Stimulated activated CD8-positive, alpha-beta memory T cell treated with anti-CD3 and anti-CD28 coated beads, Interleukin-2, amount 100 ng/mL, for 48 hours (primary cell): ENCODE measurements around the gene STK39.

Experiments used
- DNase-seq, 2 donors: peaks; one replicate each; pipeline ENCODE4 v3.0.0-alpha.2; 2020; ENCODE audit warnings: low read depth in 2 of 2

The STK39 gene

DNA sequence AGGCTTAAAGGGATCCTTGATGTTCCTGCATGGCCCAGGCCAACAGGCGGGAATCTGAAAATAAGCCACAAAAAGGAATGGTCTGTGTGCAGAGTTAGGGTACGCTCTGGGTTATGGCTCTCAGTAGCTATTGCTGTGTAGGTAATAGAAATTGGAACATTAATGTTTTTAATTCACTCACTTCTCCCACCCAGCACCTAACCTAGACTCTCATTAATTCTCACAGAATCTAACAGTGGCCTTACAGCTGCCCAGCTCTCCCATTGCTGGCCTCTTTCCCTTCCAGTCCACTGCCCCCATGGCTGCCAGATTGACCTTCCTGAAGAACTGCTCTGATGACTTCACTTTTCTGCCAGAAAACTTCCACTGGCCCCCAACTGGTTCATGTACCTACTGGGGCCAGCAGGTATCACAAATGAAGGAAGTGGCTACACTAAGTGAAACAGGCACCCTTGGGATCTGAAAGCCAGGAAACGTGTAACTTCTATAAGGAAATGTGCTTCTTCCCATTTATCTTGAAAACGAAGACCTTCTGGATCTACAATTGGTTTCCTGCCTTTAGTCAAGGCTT lies 315.2 kb downstream of the STK39 start:
- DNase-seq, result no peak

DNA sequence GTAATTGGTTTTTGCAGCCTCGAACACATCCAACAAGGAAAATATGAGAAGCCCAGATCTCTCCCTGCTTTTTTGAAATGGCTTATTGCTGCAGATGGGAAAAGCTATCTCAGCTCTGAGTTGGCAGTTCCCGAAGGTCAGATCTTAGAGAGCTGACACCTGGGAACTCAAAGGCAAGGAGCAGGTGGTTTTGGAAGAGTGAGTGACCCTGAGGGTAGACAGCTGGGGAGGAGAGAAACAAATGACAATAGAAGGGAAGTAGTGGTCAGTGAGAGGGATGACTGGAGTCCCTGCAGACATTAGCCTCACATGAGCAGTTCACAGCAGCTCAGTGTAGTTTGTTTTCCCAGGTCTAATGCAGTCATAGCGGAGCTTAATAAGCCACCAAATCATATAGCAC lies 317.9 kb downstream of the STK39 start:
- DNase-seq, result no peak

DNA sequence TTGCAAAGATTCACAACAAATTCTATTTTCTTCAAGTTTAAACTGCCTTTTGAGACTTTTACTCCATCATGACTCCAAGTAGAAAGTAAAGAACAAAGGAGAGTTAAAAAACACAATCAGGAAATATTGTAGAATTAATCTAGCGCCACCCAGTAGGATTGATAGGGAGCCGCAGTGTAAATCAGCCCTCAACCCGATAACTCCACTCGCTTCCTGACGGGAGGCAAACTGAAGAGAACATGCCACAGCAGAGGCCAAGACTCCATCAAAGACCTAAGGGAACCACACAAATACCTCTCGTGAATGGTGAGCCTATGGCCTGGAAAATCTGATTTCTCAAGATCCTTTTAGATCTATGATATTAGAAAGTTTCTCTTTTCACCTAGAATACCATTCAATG lies 319.0 kb downstream of the STK39 start:
- DNase-seq, result no peak

DNA sequence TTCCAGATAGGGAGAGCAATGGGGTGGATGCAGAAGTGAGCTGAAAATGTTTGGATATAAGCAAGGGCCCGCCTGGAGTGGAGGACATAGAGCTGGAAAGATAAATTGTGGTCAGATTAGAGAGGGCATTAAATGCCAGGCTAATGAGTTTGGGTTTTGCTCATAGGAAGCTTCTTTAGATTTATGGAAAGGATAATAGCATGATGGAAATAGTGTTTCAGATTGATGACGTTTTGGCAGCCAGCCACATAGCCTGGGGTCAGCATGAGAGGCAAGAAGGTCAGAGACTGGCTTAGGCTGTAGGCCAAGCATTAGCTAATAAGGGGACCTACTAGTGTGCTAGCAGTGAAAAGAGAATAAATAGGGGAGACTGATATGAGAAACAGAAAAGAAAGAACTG lies 321.6 kb downstream of the STK39 start:
- no peak for DNase-seq

DNA sequence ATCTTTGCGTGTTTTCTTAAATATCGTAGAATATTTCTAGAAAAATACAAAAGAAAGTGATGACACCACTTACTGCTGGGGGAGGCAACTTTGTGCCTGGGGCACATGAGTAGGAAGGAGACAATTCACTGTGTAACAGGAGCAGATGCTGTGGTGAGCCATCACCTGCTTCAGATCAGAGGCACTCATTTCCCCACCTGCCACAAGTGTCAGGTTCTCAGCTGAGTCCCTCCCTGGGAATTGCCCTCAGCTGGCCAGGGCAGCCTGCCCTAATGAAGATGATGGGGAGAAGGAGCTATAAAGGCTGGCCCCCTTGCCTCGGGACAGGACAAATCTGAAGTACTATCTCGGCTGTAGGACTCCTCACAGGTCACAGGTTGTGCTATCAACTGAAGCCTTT lies 322.8 kb downstream of the STK39 start:
- DNase-seq, result no peak

DNA sequence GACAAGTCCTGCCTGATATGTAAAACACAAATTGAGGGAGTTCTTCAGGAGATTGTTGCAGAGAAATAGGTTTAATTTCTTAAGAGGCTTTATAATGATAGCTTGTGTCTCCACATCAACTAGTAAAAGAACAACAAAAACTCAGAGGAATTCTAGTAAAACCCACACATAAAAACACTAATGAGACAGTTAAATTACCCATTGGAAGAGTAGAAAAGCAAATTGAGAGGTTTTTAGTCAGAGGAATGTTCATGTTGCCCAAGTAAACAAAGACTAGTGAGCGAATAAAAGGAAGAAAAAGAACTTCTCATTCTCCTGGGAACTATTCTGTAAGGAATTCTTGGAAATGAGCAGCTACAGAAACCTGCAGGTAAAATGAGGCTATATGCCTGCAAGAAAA lies 330.6 kb downstream of the STK39 start:
- DNase-seq, result no peak

DNA sequence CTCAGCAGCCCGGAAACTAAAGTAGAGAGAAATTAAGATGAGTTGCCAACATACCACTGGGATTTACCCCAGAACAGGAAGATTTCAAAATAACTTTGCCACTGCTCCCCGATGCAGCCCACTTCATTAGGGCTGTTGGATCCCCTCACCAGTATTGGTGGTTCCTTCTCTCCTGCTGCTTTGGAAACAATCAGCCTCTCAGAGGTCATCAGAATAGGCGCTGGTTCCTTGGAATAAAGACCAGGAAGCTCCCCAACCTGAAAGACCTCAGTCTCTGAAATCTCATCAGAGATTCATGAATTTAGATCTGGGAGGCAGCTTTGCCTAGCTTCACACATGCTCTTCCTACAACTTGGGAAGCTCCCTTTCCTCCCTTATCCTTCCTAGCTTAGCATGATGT lies 332.4 kb downstream of the STK39 start:
- DNase-seq, result no peak

DNA sequence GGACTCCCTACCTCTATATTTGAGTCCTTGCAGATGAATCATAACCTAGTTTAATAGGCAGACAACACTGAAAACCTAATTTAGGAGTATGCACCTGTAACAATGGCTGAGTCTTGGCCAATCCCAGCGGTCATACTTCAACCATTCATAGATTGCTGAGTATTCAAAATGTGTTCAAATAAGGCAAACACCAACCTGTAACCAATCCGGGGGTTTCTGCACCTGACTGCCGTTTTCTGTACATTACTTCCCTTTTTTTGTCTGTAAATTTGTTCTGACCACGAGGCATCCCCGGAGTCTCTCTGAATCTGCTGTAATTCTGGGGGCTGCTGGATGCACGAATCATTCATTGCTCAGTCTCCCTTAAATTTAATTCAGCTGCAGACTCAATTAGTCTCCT lies 338.6 kb downstream of the STK39 start:
- DNase-seq, result no peak

DNA sequence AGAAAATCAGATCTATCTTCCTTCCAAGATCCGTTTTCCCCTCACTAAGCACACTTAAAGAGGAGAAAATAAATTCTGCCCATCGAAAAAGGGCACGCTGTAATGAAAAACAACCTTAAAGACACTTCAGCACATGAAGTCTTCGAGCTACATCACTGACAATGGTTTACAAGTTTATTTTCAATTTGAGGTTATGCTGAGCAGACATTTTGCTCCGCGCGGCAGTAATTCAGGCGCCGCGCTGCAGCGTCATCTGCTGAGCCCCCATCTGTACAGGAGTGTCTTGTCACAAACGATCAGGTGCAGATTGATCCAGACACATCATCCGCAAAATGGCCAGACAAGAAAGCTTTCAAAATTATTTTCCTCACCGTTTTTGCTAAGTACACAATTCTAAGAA lies 341.7 kb downstream of the STK39 start:
- DNase-seq, result no peak
